Measurements from ENCODE around the gene TSPAN4.

- TF ChIP-seq CTCF (IDR thresholded peaks at IDR 0.05) = no peak
- no peak for TF ChIP-seq POLR2A (IDR thresholded peaks at IDR 0.05; ENCODE audit: low read depth)
Measured at GRCh38 chr11:897253-898142, 54.8 kb downstream of the TSPAN4 start.

All from esophagus muscularis mucosa (tissue), 3 donors.